ENCODE results near the gene PTPRC.

PTPRC gene

GRCh38 chr1:198772626-198773025 is 133.8 kb downstream of the PTPRC start:
- no peak for DNase-seq

GRCh38 chr1:198773030-198773429 is 134.2 kb downstream of the PTPRC start:
- DNase-seq, result no peak

GRCh38 chr1:198773523-198773922 is 134.7 kb downstream of the PTPRC start:
- DNase-seq, result no peak

DNA sequence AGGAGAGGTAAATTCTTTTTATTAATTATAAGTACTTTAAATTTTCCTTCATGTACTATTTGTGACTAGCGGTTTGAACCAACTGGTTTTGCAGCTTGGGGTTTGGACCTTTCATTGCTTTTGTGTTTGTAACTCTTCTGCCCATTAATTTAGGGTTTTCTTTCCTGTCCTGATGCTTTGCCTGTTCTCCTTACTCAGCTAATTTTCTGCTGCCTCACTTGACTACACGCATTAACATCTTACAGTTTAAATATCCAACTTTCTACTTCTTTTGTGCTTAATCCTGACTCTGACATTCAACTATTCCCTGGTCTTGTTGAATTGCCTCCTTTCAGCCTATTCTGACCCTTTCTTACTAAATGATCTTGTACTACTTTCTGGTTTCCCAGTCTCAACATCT is 135.6 kb downstream of the PTPRC start:
- no peak for DNase-seq

DNA sequence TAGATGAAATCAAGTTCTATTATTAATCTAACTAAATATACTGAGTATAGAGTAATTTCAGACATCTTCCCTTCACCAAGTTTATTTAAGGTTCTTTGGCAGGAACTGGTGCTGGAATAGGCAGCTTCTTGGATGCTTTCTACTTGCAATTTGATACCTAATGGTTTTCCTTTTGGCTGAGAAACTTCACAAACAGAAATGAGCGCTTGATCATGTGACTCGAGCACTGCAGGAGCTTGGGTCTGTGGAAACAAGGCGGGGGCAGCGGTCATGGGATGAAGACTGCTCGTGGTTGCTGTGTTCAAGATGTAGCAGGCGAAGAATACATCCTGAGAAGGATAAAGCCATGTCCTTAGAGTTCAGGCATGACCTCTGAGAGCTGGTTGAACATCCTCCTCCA is 136.8 kb downstream of the PTPRC start:
- no peak for DNase-seq

- DNase-seq, result no peak
These were observed 137.8 kb downstream of the PTPRC start for GRCh38 chr1:198776602-198777029.

DNA sequence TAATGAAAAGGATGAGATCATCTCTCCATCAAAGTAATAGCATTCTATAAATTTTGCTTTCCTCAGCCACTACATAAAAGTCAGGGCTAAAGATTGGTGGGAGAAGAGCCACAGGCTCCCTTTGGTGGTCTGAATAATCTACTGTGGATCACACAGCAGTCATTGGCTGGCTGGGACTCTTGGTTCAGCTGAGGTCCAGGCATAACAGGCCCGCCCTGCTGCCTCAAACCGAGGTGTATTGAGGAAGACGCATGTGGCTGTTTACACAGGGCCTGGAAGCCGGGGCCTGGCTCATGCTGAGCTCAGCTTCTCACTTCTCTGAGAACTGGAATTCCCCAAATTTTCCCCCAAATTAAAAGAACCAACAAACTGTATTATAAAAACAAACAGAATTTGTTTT is 139.2 kb downstream of the PTPRC start:
- DNase-seq, result no peak

DNA sequence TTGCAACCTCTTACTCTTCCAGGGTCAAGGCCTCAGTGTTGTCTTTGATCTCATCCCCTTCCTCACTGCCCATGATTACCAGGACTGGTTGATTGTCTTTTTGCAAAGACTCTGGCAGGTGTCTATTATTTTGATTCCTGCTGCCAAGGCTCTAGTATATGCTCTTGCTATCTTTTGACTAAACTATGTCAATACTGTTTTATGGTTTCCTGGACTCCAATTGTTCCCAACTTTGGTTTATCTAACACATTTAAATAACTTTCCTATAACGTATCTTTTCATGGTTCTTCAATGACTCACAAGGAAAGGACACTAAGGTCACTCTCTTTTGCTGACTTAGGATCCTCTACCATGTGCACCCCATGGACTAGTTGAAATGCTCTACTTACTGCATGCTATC is 141.5 kb downstream of the PTPRC start:
- no peak for DNase-seq

DNA sequence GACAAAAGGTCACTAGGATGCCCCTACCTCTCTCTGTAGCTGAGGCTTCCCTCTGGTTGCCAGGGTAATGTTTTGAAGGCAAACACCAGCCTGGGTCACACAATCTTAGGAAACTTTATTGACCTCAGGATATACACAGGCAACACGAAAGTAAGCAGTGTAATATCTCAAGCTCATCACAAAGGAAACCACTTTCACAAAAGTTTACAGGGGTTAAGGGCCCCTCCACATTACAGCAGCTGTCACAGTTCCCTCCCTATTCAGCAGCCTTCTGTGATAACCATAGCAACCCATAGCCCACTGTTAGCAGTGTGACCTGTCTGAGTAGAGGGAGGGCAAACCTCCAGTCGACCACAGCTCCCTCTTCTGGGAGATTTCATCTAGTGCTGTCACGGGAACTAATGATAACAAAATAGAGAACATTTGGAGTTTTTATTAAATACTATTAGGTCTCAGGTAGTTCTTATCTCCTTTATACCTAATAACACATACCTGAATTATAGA is 149.8 kb downstream of the PTPRC start:
- no peak for DNase-seq

DNA sequence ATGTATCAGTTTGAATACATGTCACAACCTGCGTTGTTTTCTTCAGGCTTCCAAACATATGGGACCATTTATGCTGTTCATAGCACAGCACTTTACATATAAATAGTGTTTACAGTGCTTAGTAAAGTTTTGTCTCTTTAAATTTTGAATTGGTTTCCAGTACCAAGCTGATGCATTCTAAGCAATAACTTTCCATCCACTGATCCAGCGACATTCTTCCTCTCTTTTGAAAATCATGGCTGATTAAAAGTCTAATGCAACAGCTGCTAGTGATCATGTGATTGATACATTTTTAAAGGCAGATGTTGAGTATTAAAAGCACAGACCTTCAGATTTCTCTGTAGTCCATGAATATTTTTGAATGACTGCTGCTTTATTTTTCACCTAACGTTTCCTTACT is 154.9 kb downstream of the PTPRC start:
- no peak for DNase-seq

GRCh38 chr1:198794498-198794897 is 155.7 kb downstream of the PTPRC start:
- DNase-seq, result no peak

- DNase-seq, result no peak
These were observed 158.8 kb downstream of the PTPRC start for GRCh38 chr1:198797656-198798055.

- DNase-seq, result no peak
These were observed 160.1 kb downstream of the PTPRC start for GRCh38 chr1:198798923-198799386.

GRCh38 chr1:198805498-198806151 is 166.8 kb downstream of the PTPRC start:
- DNase-seq, result no peak

- DNase-seq, result no peak
These were observed 168.0 kb downstream of the PTPRC start for GRCh38 chr1:198806861-198807260.

All from NCI-H748 treated with DMSO at 0.1 percent for 48 hours (cell line).